Activated naive CD8-positive, alpha-beta T cell treated with anti-CD3 and anti-CD28 coated beads, Interleukin-2, amount 50 U/mL, for 16 hours (primary cell): ENCODE measurements around the gene CAMK4.

Source experiments
- DNase-seq: peaks from one replicate; pipeline ENCODE4 v3.0.0-alpha.2; 2020; ENCODE audit warnings: low read depth, low spot score

CAMK4 gene

DNA sequence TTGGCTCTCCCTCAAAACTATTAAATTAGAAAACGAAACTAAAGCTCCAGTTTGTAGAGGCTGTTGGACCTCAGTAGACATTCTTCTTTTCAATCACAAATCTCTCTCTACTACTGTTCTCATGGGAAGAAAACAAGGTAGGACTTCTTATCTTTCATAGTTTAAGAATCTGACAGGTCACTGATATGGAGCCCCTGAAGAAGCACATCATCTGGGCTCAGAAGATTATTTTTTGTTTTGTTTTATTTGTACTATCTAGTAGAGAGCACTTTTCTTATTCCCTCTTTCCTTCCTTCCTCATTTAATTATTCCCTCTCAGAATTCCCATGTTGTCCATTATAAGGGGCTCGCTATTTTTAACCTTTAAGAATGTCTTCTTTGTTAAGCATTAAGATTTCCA, 261.9 kb downstream of the CAMK4 start:
- DNase-seq, result no peak

- no peak for DNase-seq
Measured at GRCh38 chr5:111486926-111487325, 262.7 kb downstream of the CAMK4 start.

DNA sequence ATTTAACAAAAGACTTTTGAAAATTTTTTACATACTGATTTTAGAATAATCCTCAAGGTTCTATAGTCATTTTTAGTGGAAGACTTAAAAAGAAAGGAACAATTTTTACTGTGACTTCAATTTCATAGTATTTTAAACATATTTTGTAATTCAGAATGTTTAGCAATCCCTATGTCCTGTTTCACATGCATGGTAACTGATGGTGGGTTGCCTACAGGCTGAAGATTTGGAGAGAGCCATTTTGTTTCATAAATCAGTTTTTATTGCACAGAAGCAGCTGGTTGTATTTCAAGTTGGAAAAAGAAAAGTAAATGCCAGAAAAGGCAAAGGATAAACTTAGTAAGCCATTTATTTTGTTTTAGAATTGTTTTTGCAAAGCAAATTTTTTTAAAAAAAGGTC, 264.2 kb downstream of the CAMK4 start:
- DNase-seq, result no peak

DNA sequence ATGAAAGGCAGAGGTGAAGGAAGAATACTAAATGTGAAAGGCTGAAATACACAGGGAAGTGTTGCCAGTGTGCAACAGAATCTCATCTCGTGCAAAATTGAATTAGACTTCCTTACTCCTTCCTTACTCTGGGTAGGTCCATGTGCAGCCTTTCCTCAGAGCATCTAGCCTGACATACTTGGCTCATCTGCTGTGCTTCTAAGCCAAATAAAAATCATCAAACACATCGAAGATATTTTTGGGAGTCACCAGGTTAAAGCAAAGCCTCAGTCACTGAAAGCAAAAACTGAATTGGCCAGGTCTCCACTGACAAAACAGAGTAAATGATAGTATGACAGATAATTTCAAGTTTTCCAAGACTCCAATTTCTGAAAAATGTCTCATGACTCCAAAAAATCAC, 268.8 kb downstream of the CAMK4 start:
- no peak for DNase-seq

- no peak for DNase-seq
Measured at GRCh38 chr5:111494355-111494999, 270.3 kb downstream of the CAMK4 start.

- DNase-seq, result no peak
Measured at GRCh38 chr5:111495159-111495558, 271.0 kb downstream of the CAMK4 start.

GRCh38 chr5:111498346-111498745, 274.2 kb downstream of the CAMK4 start:
- no peak for DNase-seq

- DNase-seq, result no peak
Measured at GRCh38 chr5:111502956-111503355, 278.8 kb downstream of the CAMK4 start.

- no peak for DNase-seq
Measured at GRCh38 chr5:111505096-111505495, 280.9 kb downstream of the CAMK4 start.

- no peak for DNase-seq
Measured at GRCh38 chr5:111507276-111507675, 283.1 kb downstream of the CAMK4 start.

DNA sequence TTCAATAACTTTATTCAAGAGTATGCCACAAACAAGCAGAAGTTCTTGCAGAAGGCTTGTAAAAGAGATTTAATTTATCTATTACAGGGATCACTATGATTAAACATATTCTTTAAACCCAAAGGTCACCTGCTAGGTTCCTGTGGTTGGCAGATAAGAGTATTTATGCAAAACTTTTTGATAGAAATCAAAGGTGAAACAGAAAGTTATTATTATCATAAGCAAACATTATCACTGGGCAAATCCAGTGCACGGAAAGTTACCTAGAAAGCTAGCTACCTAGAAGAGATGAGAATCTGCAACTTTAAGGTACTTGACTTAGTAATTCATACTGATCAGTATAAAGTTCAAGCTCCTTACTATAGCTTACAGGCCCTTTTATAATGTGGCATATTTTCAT, 284.9 kb downstream of the CAMK4 start:
- no peak for DNase-seq

GRCh38 chr5:111511174-111511830, 287.1 kb downstream of the CAMK4 start:
- no peak for DNase-seq

DNA sequence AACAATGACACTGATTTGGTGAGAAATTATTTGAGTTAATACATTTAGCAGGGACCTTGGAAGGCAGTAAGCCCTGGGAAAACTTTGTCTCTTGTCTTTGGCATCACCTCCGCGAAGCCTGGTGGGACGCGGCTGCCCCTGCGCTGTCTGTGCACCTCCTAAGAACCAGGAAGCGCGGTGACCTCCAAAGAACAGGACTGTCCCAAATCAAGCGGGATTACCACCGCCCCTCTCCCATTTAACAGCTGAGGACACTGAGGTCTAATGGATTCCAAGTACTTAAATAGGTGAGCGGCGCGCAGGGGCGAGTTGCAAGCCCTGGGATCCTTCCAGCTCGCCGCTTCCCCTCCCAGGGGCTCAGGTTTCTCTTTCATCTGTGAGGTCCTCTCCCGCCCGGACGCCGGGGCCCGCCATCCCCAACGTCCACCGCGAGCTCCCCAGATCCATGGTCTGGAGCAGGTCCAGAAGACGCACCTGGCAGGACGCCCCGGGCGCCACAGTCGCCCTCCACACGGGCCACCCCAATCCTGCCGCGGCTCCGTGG, 287.7 kb downstream of the CAMK4 start:
- DNase-seq, result no peak

GRCh38 chr5:111512375-111513130, 288.4 kb downstream of the CAMK4 start, which contains the start of gene STARD4:
Gene STARD4 (minus strand): TSS chr5:111512535. CDS start chr5:111507433, 5,102 bp downstream.
- DNase-seq, result peak; percentile 86

DNA sequence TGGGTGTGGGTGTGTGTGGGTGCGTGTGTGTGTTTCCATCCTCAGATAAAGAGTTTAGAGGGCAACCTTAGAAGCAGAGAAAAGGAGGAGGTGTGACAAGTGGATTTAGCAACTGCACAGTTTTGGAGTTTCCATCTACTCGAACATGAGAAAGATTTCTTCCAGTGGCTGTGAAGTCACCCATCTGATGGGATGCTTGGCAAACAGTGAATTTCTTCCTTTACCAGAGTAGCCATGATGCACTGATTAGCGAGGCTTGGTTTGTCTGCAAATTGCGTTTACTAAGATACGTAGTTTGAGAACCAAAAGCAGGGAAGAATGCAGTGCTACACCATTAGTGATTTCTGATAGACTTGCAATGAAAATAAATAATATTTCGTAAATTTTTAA, 288.9 kb downstream of the CAMK4 start:
- DNase-seq, result no peak

- DNase-seq, result no peak
Measured at GRCh38 chr5:111514087-111514486, 289.9 kb downstream of the CAMK4 start.

- DNase-seq, result no peak
Measured at GRCh38 chr5:111517853-111518501, 293.8 kb downstream of the CAMK4 start.

- no peak for DNase-seq
Measured at GRCh38 chr5:111518777-111519176, 294.6 kb downstream of the CAMK4 start.

- no peak for DNase-seq
Measured at GRCh38 chr5:111520908-111521307, 296.7 kb downstream of the CAMK4 start.

GRCh38 chr5:111528056-111528455, 303.9 kb downstream of the CAMK4 start:
- DNase-seq, result no peak

- DNase-seq, result peak; percentile 46
Measured at GRCh38 chr5:111530298-111530740, 306.1 kb downstream of the CAMK4 start.
